HG02642 (cell line): Measurements from ENCODE around the gene SLC24A3.

Source experiments
- ATAC-seq: cut with Tn5 transposase; IDR thresholded peaks from one replicate; pipeline ENCODE4 v1.9.1; 2021; ENCODE audit warnings: mild to moderate bottlenecking; ENCODE audit not compliant: unreplicated experiment, poor library complexity

SLC24A3 gene

GRCh38 chr20:19682249-19682648, 469.8 kb downstream of the SLC24A3 start:
- ATAC-seq = no peak

GRCh38 chr20:19683188-19683587, 470.7 kb downstream of the SLC24A3 start:
- ATAC-seq = no peak

- no peak for ATAC-seq
Measured at GRCh38 chr20:19683822-19684221, 471.4 kb downstream of the SLC24A3 start.

DNA sequence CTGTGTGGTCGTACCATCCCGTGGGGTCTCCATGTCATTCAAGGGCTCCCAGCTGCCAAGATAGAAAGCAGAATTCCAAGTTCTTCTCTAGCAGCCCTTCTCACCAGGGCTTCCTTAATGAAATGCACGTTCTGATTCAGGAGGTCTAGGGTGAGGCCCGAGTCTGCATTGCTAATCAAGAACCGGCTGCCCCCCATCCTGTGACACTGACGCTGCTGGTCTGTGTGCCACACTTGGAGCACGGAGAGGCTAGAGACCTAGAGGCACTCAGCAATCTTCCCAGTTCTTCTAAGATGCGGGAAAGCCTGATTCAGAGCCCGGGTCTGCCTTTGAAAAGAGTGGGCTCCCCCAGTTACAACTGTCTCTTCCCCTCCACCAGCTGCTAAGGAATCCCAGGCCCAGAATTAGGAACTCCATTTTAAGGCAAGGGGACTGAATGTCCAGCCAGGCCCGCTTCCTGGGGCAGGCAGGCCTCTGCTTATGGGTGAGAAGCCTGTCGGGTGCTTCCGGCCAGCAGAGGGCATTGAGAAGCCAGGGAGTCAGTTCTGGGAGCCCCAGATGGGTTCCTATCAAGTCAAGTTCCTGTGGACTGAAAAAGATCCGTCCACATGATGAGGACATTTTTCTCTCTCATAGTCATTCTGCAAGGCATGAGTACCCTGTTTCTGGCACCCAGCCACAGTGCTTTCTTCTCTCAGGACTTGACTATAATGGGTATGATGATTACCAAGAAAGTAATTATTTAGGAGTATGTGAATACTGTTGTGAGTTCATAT, 475.8 kb downstream of the SLC24A3 start:
- no peak for ATAC-seq

DNA sequence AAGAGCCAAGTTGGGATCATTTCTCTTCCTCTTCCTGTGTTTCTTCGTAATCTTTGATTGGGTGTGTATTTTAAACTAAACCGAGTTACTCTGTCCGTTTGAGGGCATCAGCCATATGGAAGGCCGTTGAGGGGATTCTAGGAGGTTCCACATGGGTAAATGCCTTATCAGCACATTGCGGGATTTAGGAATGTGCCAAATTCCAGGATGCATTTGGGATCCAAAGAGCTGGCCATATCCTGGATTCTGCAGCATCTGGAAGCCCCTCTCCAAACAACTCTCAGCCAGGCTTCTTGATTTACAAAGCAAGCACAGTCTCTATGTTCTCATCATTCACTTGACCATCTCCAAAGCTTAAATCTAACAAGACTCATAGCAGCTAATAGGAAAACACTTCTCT, 478.0 kb downstream of the SLC24A3 start:
- ATAC-seq = no peak

- no peak for ATAC-seq
Measured at GRCh38 chr20:19691125-19691524, 478.7 kb downstream of the SLC24A3 start.

DNA sequence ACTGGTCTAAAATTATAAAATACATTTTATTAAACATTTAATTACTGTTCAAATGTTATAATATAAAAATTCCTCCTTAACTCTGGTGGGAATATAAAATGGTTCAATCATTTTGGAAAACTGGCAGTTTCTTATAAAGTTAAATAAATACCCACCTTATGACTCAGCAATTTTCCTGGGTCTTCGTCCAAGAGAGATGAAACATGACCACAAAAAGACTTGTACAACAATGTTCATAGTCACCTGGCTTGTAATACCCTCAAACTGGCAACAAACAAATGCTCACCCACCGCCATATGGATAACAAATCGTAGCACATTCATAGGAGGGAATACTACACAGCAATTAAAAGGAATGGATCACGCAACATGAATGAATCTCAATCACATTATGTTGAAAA, 479.7 kb downstream of the SLC24A3 start:
- no peak for ATAC-seq

- ATAC-seq = no peak
Measured at GRCh38 chr20:19692685-19693119, 480.3 kb downstream of the SLC24A3 start.

- no peak for ATAC-seq
Measured at GRCh38 chr20:19693508-19693907, 481.1 kb downstream of the SLC24A3 start.

DNA sequence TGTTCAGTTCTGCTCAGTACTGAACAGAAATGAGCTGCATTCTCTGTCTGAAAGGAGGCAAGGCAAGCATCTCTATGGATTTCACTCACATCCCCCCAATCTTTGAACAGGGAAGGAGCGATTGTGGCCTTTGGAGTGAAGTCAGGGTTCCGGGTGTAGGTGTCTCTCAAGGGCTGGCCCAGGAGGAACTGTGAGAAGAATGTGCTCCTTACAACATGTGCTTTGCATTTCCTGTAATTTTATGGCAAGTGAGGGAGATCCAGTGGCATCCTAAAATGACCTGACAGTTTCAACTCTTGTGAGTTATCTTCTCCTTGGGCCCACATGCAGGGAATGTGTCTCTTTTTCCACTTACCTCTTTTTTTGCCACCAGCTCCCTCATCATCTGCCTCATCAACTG, 482.6 kb downstream of the SLC24A3 start:
- ATAC-seq = no peak

DNA sequence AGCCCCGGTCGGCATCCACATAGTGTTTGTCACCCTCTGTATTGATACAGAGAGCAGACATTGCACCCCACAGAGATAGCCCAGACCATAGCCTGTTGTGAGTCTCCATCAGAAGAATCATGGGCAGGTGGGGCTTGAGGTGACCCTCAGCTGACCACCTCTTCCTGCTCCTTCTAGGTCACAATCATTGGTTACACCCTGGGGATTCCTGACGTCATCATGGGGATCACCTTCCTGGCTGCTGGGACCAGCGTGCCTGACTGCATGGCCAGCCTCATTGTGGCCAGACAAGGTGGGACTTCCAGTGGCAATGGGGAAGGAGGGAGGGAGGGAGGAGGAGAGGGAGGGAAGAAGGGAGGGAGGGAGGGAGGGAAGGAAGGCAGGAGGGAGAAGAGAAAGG, 484.2 kb downstream of the SLC24A3 start:
- no peak for ATAC-seq

GRCh38 chr20:19697415-19697814, 485.0 kb downstream of the SLC24A3 start:
- ATAC-seq = no peak

GRCh38 chr20:19699180-19699971, 486.9 kb downstream of the SLC24A3 start:
- ATAC-seq = no peak

- no peak for ATAC-seq
Measured at GRCh38 chr20:19701429-19701828, 489.0 kb downstream of the SLC24A3 start.

DNA sequence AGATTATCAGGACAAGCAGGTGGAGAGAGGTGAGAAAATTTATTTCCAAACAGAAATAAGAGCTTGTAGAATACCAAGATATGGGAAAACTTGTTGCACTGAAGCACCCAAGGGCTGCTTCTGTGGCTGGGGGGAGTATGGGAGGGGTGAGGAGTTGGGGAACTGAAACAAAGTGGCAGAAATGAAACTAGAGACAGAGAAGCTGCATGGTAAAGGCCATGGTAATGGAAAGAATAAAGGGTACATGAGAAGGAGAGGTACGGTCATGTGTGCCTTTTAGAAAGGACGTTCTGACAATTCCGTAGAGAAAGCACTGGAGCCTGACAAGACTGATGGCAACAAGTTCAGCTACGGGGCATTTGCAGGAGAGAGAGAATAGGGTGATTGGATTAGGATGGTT, 494.0 kb downstream of the SLC24A3 start:
- ATAC-seq = peak; percentile 83

DNA sequence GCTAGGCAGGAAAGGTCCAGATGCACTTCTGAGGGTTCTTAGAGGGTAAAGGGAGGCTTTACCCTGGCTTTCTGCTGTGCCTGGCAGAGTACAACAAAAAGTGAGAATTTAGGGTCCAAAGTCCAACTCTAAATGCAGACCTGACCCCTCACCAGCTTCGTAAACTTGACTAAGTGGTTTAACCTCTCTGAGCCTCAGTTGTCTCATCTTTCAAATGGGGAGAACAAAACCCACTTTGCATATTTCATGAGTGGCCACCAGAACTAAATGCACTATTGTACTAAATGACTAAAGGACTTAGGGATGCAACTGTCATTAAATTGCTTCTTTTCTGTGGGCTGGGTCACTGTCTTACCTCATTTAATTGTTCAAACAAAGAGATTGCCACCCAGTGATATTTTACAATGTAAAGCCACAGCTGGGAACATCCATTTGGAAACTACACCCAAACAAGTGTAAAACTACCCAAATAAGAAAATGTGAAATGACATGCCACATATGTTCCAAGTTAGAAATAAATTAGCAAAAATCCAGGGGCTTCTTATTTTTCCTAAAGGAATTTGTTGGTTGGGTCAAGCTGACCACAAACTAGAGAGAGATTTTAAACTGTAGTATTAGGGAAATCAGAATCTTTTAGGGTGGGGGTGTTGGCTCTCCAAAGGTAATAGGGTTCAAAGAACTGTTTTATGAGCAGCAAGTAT, 497.3 kb downstream of the SLC24A3 start:
- ATAC-seq = no peak

- no peak for ATAC-seq
Measured at GRCh38 chr20:19710336-19711120, 498.1 kb downstream of the SLC24A3 start.

DNA sequence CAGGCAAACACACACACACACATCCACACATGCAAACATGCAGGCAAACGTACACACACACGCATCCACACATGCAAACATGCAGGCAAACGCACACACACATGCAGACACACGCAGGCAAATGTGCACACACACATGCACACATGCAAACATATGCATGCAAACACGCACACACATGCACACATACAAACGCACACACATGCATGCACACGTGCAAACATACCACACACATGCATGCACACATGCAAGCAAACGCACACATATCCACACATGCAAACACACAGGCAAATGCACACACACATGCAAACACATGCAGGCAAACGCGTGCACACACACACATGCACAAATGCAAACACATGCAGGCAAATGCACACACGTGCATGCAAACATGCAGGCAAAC, 498.7 kb downstream of the SLC24A3 start:
- no peak for ATAC-seq

- no peak for ATAC-seq
Measured at GRCh38 chr20:19712721-19713260, 500.3 kb downstream of the SLC24A3 start.
